Body of pancreas (tissue), 4 donors: ENCODE data around the gene HSPBAP1. TPM values are rescaled to one million over a fixed set of nuclear protein-coding genes. Genes with fewer than 3 reads are reported as not detected.

ENCODE experiments used
- ATAC-seq: fragments of 150-250 bp; one replicate; pipeline ENCODE4 v1.9.1; 2016
- DNase-seq, 4 donors: peaks; one replicate each; pipeline ENCODE4 v3.0.0-alpha.2; 2019
- H3K27ac ChIP-seq, 4 donors: fragments of 200-600 bp; sonication (generic); 1 replicate in 3 of 4; 2 replicates in 1 of 4; pipeline versions ENCODE4 v1.5.1 to v1.6.1; 2016 to 2019; ENCODE audit warnings: mild to moderate bottlenecking in 1 of 4, mixed read lengths in 1 of 4, moderate library complexity in 1 of 4
- H3K27me3 ChIP-seq, 2 donors: fragments of 200-600 bp; sonication (generic); one replicate each; pipeline ENCODE4 v1.6.0; 2016; ENCODE audit warnings: mild to moderate bottlenecking in 1 of 2
- H3K36me3 ChIP-seq, 2 donors: fragments of 200-600 bp; sonication (generic); replicated peaks in 1 of 2; 2 replicates each; pipeline ENCODE4 v1.5.1; 2016; ENCODE audit warnings: low read depth in 2 of 2; ENCODE audit not compliant: insufficient read depth in 1 of 2
- H3K4me1 ChIP-seq: fragments of 200-600 bp; sonication (generic); one replicate; pipeline ENCODE4 v1.6.0; 2016
- H3K4me3 ChIP-seq, 2 donors: fragments of 200-600 bp; sonication (generic); 1 replicate in 1 of 2; 2 replicates in 1 of 2; pipeline ENCODE4 v1.5.1; 2016 to 2019
- H3K9me3 ChIP-seq, 3 donors: fragments of 200-600 bp; sonication (generic); 1 replicate in 2 of 3; 2 replicates in 1 of 3; pipeline ENCODE4 v1.5.1; 2016
- POLR2A ChIP-seq, 3 donors: fragments of 450-650 bp; IDR thresholded peaks; one replicate each; pipeline ENCODE4 v1.6.1; 2016; ENCODE audit warnings: antibody characterized with exemption in 3 of 3, mild to moderate bottlenecking in 2 of 3
- WGBS, 2 donors: methylation state at CpG; one replicate each; pipeline ENCODE4 v1.1.5; 2017; 5-methylcytosine and 5-hydroxymethylcytosine counted together
- intact Hi-C: fragments of 100-400 bp; cut with DNase I; formaldehyde crosslinking; loops from one replicate; pipeline ENCODE4 v1.15.1; 2023
- total RNA-seq, 2 donors: library from RNA; depleted of rRNA; stranded (reverse); fragments of >200 nt; gene quantifications; one replicate each; pipeline ENCODE4 v1.1.0, GENCODE V29; 2016
- TF ChIP-seq, protein P1 (sequence below), 7 experiments: fragments of 450-650 bp in 4 of 7; fragments of 200-600 bp in 3 of 7; sonication (generic) in 3 of 7; IDR thresholded peaks; one replicate each; pipeline ENCODE4 v1.5.1; 2016 to 2019; ENCODE audit warnings: antibody characterized with exemption in 7 of 7

Gene HSPBAP1
- 1 to 10 TPM; 9.2 to 9.6 TPM for total RNA-seq

DNA sequence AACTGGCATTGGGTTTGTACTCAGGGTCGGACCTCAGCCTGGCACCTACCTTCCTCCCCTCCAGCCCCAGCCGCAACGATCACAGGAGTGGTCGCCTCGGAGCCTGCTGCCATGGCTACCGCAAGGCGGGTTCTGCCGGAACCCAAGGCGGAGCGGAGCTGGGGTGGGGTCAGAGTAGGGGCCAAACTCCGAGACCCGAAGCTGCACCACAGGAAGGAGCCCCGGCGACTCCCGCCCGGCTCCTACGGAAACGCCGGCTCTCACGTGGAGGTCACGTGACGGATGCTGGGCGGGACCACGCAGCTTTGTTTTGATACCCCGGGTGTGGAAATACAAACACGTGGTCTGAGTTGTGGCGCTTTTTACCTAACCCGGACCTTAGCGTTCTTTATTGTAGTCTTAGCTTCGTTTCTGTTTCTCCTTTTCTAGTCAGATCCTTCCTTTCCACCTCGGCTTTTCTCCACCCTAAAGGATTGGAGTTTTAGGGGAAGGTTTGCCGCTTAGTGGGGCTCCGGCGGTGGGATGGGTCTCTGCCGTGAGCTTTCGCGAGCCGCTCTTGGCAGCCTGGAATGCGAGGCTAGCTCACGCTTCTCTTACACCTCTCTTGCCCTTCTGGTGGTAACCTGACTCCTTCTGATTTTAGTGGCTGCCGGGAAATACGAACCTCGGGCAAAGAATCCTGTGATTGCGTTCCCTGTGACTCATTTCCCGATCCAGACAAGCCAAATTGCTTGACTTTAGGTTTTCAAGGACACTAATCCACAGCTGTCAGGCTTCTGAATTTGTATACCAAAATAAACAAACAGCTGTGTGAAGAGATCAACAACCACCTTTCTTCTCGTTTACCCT is at the start of gene HSPBAP1:
Gene HSPBAP1, minus strand, starts transcription at position 264 of the 849 bp plus-strand sequence. Its CDS starts 151 bp downstream, at position 113.
- Histone ChIP-seq H3K9me3 (no peaks in the 10 kb centered on the region), H3K27me3 (no peaks in the 10 kb centered on the region), H3K4me3 (peak within 1 kb of the TSS; percentile 67 to 87), H3K27ac (peak within 1 kb of the TSS; percentile 94 to 99 (median 96)), H3K4me1 (peaks cover 30% of the 10 kb centered on the region), H3K36me3 (no peaks in the 10 kb centered on the region)
- 0 to 1% methylated on average over 24 to 45 of the region's 46 CpGs for WGBS, 2 donors
- ATAC-seq: peak; percentile 70
- intact Hi-C loops: no loop called here
- peak; percentile 89 to 95 (median 93) for DNase-seq
- TF ChIP-seq POLR2A (IDR thresholded peaks at IDR 0.05): peak; percentile 53 to 81 (median 78)
- TF ChIP-seq, protein P1, sequence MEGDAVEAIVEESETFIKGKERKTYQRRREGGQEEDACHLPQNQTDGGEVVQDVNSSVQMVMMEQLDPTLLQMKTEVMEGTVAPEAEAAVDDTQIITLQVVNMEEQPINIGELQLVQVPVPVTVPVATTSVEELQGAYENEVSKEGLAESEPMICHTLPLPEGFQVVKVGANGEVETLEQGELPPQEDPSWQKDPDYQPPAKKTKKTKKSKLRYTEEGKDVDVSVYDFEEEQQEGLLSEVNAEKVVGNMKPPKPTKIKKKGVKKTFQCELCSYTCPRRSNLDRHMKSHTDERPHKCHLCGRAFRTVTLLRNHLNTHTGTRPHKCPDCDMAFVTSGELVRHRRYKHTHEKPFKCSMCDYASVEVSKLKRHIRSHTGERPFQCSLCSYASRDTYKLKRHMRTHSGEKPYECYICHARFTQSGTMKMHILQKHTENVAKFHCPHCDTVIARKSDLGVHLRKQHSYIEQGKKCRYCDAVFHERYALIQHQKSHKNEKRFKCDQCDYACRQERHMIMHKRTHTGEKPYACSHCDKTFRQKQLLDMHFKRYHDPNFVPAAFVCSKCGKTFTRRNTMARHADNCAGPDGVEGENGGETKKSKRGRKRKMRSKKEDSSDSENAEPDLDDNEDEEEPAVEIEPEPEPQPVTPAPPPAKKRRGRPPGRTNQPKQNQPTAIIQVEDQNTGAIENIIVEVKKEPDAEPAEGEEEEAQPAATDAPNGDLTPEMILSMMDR (IDR thresholded peaks at IDR 0.05): peak in 1 of 7 experiments; percentile 2

DNA sequence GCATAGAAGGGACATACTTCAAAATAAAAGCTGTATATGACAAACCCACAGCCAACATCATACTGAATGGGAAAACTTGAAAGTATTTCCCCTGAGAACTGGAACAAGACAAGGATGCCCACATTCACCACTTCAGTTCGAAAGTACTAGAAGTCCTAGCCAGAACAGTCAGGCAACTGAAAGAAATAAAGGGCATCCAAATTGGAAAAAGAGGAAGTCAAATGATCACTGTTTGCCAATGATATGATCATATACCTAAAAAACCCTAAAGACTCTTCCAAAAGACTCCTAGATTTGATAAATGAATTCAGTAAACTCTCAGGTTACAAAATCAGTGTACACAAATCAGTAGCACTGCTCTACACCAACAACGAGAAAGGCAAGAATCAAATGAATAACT is 42.0 kb upstream of the HSPBAP1 start:
- H3K4me1 ChIP-seq: no peaks in the 10 kb centered on the region
- no peak overlapping the region for H3K4me3 ChIP-seq
- no peaks in the 10 kb centered on the region for H3K27me3 ChIP-seq
- TF ChIP-seq, protein P1 (IDR thresholded peaks at IDR 0.05): no peak
- TF ChIP-seq POLR2A (IDR thresholded peaks at IDR 0.05): no peak
- 90 to 93% methylated on average over 2 of the region's 2 CpGs for WGBS, 2 donors
- no peaks in the 10 kb centered on the region for H3K36me3 ChIP-seq
- intact Hi-C loops: no loop called here
- no peak for DNase-seq
- no peak overlapping the region for H3K27ac ChIP-seq
- no peaks in the 10 kb centered on the region for H3K9me3 ChIP-seq
- ATAC-seq: no peak

- WGBS, 2 donors: 93% methylated on average over 4 of the region's 4 CpGs
- intact Hi-C loops: no loop called here
- Histone ChIP-seq H3K9me3 (no peaks in the 10 kb centered on the region), H3K4me1 (no peaks in the 10 kb centered on the region), H3K27ac (no peak overlapping the region), H3K36me3 (peaks cover 0 to 7% of the 10 kb centered on the region in 2 donors), H3K27me3 (no peaks in the 10 kb centered on the region), H3K4me3 (no peak overlapping the region)
- ATAC-seq: no peak
- no peak for DNase-seq
- TF ChIP-seq POLR2A (IDR thresholded peaks at IDR 0.05): no peak
- TF ChIP-seq, protein P1 (IDR thresholded peaks at IDR 0.05): no peak
Observed at GRCh38 chr3:122828281-122828680, 34.6 kb upstream of the HSPBAP1 start.

- 96 to 100% methylated on average over 1 of the region's 1 CpG for WGBS, 2 donors
- no peak for ATAC-seq
- intact Hi-C loops: no loop called here
- TF ChIP-seq, protein P1 (IDR thresholded peaks at IDR 0.05): no peak
- TF ChIP-seq POLR2A (IDR thresholded peaks at IDR 0.05): no peak
- peaks cover 0 to 7% of the 10 kb centered on the region in 2 donors for H3K36me3 ChIP-seq
- H3K27ac ChIP-seq: no peak overlapping the region
- no peak for DNase-seq
- H3K4me1 ChIP-seq: no peaks in the 10 kb centered on the region
- no peaks in the 10 kb centered on the region for H3K27me3 ChIP-seq
- H3K9me3 ChIP-seq: no peaks in the 10 kb centered on the region
- no peak overlapping the region for H3K4me3 ChIP-seq
Observed at GRCh38 chr3:122826278-122826677, 32.6 kb upstream of the HSPBAP1 start.
